Measurements from ENCODE around the gene BMP7. TPM values are rescaled to one million over a fixed set of nuclear protein-coding genes. Genes with fewer than 3 reads are reported as not detected.
"Not testable (repeated sequence)": the region's sequence is repeated elsewhere in the genome, so short reads cannot be mapped to it uniquely, and the experiment has no call there.

The BMP7 gene
- total and polyA plus RNA-seq, 8 donors, result 0.67 to 22.4 (median 16.2) TPM

DNA sequence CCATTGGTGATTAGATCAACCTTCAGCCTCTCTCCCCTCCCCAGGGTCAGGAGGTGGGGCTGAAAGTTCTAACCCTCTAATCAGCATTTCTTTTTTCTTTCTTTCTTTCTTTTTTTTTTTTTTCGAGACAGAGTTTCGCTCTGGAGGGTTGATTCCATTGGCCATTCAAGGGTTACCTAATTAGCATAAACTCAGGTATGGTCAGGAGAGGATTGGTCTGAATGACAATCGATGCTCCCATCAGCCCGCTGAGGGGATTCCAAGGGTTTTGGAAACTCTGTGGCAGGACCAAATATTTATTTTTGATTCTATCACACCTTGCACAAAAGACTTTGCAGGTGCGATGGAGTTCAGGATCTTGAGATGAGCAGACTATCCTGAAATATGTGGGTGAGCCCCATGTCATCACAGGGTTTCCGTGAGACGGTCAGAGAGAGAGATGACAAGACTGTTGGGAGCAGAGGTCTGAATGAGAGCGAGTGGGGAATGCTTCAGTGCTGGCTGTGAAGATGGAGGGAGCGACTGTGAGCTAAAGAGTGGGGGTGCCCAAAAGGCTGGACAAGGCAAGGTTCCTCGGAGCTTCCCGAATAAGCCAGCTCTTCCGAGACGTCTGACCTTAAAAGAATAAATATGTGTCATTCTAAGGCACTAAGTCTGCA is 107.1 kb downstream of the BMP7 start:
- no peak for DNase-seq
- TF ChIP-seq, protein P1, sequence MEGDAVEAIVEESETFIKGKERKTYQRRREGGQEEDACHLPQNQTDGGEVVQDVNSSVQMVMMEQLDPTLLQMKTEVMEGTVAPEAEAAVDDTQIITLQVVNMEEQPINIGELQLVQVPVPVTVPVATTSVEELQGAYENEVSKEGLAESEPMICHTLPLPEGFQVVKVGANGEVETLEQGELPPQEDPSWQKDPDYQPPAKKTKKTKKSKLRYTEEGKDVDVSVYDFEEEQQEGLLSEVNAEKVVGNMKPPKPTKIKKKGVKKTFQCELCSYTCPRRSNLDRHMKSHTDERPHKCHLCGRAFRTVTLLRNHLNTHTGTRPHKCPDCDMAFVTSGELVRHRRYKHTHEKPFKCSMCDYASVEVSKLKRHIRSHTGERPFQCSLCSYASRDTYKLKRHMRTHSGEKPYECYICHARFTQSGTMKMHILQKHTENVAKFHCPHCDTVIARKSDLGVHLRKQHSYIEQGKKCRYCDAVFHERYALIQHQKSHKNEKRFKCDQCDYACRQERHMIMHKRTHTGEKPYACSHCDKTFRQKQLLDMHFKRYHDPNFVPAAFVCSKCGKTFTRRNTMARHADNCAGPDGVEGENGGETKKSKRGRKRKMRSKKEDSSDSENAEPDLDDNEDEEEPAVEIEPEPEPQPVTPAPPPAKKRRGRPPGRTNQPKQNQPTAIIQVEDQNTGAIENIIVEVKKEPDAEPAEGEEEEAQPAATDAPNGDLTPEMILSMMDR (IDR thresholded peaks at IDR 0.05), result no peak
- Histone ChIP-seq H3K36me3 (no peaks in the 10 kb centered on the region), H3K27me3 (no peaks in the 10 kb centered on the region), H3K9me3 (no peaks in the 10 kb centered on the region), H3K4me3 (no peak overlapping the region), H3K27ac (no peak overlapping the region), H3K4me1 (no peaks in the 10 kb centered on the region)
- no peak for ATAC-seq
- intact Hi-C loops (cut with DNase I), result no loop called here

DNA sequence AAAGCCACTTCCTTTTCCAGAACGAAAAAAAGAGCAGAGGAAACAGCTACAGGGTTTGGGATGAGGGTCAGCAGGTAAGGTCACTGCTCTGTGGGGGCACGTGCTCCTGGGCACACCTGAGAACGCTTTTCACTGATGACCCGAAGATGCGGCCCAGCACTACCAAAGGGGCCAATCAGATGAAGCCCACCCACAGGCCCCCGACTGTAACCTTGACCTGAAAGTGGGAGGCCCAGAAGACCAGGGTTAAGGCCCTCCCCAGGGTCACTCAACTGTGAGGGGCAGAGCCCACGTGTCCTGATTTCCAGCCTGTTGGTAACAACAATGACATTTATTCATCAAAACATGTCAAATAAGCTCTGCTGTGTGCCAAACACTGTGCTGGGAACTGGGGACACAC is 108.0 kb downstream of the BMP7 start:
- Histone ChIP-seq H3K27me3 (no peaks in the 10 kb centered on the region), H3K36me3 (no peaks in the 10 kb centered on the region), H3K9me3 (no peaks in the 10 kb centered on the region), H3K4me3 (no peak overlapping the region), H3K4me1 (no peaks in the 10 kb centered on the region), H3K27ac (no peak overlapping the region)
- TF ChIP-seq, protein P1 (IDR thresholded peaks at IDR 0.05), result no peak
- DNase-seq (no peak), ATAC-seq (no peak)
- intact Hi-C loops (cut with DNase I), result no loop called here

DNA sequence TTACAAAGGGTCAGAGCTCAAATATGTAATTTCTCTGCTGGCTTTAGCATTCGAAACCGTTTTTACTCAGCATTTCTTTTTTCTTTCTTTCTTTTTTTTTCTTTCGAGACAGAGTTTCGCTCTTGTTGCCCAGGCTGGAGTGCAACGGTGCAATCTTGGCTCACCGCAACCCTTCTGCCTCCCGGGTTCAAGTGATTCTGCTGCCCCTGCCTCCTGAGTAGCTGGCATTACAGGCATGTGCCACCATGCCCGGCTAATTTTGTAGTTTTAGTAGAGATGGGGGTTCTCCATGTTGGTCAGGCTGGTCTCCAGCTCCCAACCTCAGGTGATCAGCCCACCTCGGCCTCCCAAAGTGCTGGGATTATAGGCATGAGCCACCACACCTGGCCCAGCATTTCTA is 108.7 kb downstream of the BMP7 start:
- intact Hi-C loops (cut with DNase I); H3K36me3 ChIP-seq; H3K9me3 ChIP-seq; H3K27ac ChIP-seq; H3K4me1 ChIP-seq; DNase-seq; ATAC-seq; H3K27me3 ChIP-seq; H3K4me3 ChIP-seq: not testable (repeated sequence)

DNA sequence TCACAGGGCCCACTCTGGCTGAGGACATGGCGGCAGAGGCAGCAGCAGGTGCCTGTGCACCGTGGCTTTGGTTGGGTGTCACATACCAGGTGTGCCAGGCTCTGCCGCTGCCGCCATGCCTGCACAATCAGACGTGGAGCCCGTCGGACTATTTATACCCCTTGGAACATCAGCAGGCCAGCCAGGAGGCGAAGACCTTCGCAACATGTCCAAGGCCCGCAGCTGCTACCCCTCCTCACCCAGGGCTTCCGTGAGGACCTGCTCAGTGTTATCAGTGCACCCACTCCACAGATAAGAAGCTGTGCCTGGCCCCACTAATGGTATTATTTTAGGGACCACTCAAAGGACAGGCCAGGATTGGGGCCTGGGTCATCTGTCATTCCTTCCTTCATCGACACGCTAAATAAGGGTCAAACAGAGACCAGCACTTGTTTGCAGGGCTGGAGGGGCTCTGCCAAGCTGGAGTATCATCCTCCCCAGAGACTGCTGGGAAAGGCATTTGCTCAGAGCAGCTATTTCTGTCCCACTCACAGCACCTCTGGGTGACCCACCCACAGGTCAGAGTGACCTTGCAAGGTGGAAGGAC is 109.2 kb downstream of the BMP7 start:
- TF ChIP-seq, protein P1 (IDR thresholded peaks at IDR 0.05), result no peak
- H3K4me1 ChIP-seq, result no peaks in the 10 kb centered on the region
- H3K27me3 ChIP-seq, result no peaks in the 10 kb centered on the region
- H3K9me3 ChIP-seq, result no peaks in the 10 kb centered on the region
- no peak for ATAC-seq
- no peaks in the 10 kb centered on the region for H3K36me3 ChIP-seq
- DNase-seq, result no peak
- no peak overlapping the region for H3K27ac ChIP-seq
- intact Hi-C loops (cut with DNase I), result no loop called here
- H3K4me3 ChIP-seq, result no peak overlapping the region

DNA sequence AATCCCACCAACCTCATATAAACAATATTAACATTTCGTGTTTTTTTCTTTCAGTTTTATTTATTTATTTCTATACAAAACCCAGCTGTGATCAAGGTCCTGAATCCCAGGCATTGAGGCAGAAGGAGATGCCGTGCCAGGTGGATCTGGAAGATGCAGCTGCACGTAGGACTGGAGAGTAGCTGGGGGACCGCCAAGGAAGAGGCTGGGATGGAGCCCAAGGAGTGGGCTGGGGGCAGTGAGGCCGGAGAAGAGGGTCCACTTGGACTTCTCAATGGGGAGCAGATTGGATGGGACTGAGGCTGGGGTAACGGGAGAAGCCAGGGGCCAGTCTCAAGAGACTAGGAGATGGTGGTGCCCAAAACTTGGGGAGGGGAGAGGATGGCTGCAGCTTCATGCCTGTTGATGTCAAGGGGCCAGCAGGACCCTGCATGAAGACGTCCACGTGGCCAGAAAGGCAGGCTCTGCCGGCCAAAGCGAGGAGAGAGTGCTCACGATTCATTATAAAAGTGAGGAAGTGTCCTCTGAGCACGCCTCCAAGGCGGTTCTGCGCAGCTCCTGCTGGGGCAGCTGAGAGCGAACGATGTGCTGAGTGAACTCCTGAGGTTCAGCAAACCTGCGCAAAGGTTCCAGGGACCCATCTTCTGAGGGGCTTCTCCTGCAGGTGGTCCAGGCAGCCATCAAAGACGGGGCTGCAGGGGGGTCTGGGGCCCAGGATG is 110.3 kb downstream of the BMP7 start:
- TF ChIP-seq, protein P1 (IDR thresholded peaks at IDR 0.05), result no peak
- H3K9me3 ChIP-seq, result no peaks in the 10 kb centered on the region
- H3K4me1 ChIP-seq, result no peaks in the 10 kb centered on the region
- H3K27me3 ChIP-seq, result no peaks in the 10 kb centered on the region
- DNase-seq (no peak), ATAC-seq (no peak)
- no peak overlapping the region for H3K4me3 ChIP-seq
- no peak overlapping the region for H3K27ac ChIP-seq
- intact Hi-C loops (cut with DNase I), result no loop called here
- H3K36me3 ChIP-seq, result no peaks in the 10 kb centered on the region

All from left lung (tissue), 10 donors.